ENCODE results near the gene MLPH. TPM values are rescaled to one million over a fixed set of nuclear protein-coding genes. Genes with fewer than 3 reads are reported as not detected.

Gene MLPH
- total and polyA plus RNA-seq, 2 donors (not counting 1 experiment from before 2014, with no cell fraction given), result not detected

DNA sequence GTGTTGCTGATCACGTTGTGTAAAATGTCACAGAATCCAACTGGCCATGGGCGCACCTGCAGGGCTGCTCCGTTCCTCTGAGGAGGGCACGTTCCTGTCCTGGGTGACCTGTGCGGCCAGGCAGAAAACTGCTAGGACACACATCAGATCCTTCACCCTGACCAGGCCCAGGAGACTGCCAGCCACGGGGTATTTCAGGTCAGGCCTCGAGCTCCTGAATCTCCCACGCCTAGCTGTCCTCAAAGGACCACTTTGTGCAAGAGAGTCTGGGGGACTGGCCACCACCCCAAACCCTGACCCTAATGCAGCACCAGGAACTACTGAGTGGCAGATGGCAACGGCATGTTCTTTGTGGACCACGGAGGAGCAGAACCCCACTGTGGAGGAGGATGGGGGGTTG, 90.4 kb downstream of the MLPH start:
- Histone ChIP-seq H2AFZ (ENCODE audit: insufficient read depth, low read depth, low read length, poor library complexity, severe bottlenecking) (no peak overlapping the region), H3K27me3 (replicated peaks in 1 of 4; ENCODE audit: control extremely low read depth in 1 of 4, control insufficient read depth in 3 of 4, insufficient read depth in 4 of 4, low read length in 3 of 4) (peaks cover 0 to 12% (median 0%) of the 10 kb centered on the region in 4 experiments), H3K9me3 (ENCODE audit: control extremely low read depth in 1 of 3, control insufficient read depth in 2 of 3, insufficient read depth in 1 of 3, low read length in 2 of 3) (no peaks in the 10 kb centered on the region), H3K4me3 (ENCODE audit: control extremely low read depth in 1 of 5, extremely low read depth in 1 of 5, insufficient read depth in 1 of 5, low read depth in 2 of 5, low read length in 4 of 5) (no peak overlapping the region), H3K4me2 (replicated peaks; ENCODE audit: low read depth, low read length, poor library complexity, severe bottlenecking) (no peak overlapping the region), H3K27ac (ENCODE audit: low read length in 2 of 2) (no peak overlapping the region), H3K4me1 (ENCODE audit: control insufficient read depth in 2 of 2, insufficient read depth in 2 of 2, low read length in 2 of 2) (peaks cover 0 to 4% of the 10 kb centered on the region in 2 donors), H3K9ac (ENCODE audit: low read length) (no peak overlapping the region), H3K79me2 (ENCODE audit: control insufficient read depth, insufficient read depth, low read length) (no peaks in the 10 kb centered on the region), H3K36me3 (replicated peaks in 1 of 2; ENCODE audit: control extremely low read depth in 1 of 2, control insufficient read depth in 1 of 2, extremely low read depth in 1 of 2, insufficient read depth in 2 of 2, low read length in 1 of 2) (no peaks in the 10 kb centered on the region), H4K20me1 (ENCODE audit: control insufficient read depth, insufficient read depth, low read length, poor library complexity, severe bottlenecking) (no peaks in the 10 kb centered on the region)
- ATAC-seq (ENCODE audit: low read depth), result no peak
- ChIA-PET CTCF (interaction anchor here (0.9 to 1.7 kb wide), 2 partner anchors 168 kb away, joined by 3 to 5 read pairs; no protein-coding TSS in a partner anchor), POLR2A (no interaction called here)
- H3K4me3 Mint-ChIP-seq, result no peak overlapping the region
- H3K27ac Mint-ChIP-seq, result no peak overlapping the region
- intact Hi-C loops (cut with micrococcal nuclease), result no loop called here
- H3K27me3 Mint-ChIP-seq, result peaks cover 21% of the 10 kb centered on the region
- 98% methylated on average over 10 of the region's 10 CpGs for WGBS (ENCODE audit: insufficient coverage)
- no peaks in the 10 kb centered on the region for H3K9me3 Mint-ChIP-seq (ENCODE audit: insufficient read depth)
- H3K4me1 Mint-ChIP-seq, result peaks cover 2% of the 10 kb centered on the region
- no peak for TF ChIP-seq EZH2 (IDR thresholded peaks at IDR 0.05; ENCODE audit: borderline replicate concordance, insufficient read depth, low read depth, low read length, poor library complexity, severe bottlenecking)
- TF ChIP-seq, protein P1, sequence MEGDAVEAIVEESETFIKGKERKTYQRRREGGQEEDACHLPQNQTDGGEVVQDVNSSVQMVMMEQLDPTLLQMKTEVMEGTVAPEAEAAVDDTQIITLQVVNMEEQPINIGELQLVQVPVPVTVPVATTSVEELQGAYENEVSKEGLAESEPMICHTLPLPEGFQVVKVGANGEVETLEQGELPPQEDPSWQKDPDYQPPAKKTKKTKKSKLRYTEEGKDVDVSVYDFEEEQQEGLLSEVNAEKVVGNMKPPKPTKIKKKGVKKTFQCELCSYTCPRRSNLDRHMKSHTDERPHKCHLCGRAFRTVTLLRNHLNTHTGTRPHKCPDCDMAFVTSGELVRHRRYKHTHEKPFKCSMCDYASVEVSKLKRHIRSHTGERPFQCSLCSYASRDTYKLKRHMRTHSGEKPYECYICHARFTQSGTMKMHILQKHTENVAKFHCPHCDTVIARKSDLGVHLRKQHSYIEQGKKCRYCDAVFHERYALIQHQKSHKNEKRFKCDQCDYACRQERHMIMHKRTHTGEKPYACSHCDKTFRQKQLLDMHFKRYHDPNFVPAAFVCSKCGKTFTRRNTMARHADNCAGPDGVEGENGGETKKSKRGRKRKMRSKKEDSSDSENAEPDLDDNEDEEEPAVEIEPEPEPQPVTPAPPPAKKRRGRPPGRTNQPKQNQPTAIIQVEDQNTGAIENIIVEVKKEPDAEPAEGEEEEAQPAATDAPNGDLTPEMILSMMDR (IDR thresholded peaks at IDR 0.05), result no peak
- no peak for DNase-seq

DNA sequence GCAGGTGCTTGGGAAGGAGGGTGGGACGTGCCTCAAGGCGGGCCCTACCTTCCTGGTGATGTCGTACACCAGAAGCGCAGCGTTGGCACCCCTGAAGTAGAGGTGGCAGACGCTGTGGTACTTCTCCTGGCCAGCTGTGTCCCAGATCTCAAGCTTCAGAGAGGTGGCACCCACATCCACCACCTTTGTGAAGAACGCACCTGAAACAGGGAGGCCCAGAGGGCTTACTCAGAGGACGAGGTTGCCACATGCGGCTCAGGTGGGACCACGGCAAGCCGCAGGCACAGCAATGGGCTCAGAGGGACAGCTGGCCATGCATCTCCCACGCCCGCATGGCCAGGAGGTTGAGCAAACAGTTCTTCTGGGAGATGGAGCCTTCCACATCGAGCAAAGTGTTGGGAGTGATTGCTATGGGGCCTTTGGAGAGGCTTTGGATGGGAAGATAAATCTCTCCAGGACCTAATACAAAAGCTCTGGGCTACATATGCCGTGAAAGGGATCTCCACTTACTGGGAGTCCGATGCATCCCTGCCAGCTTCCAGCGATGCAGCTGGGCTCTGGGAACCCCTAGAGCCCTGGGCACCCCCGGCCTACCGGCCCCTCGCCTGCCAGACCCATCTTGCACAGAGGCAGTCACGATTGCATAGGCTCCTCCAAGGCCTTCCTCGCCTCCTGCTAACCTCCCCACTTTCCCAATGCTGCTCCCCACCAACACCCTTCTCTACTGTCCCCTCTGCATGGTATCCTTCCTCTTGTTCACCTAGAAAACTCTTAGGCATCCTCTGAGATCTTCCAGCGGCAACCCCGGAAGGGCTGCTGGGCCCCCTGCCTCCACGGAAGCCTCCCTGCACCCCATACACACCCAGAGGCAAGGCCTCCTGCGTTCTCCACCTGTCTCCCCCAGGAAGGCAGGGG, 91.2 kb downstream of the MLPH start:
- H3K27me3 Mint-ChIP-seq, result peaks cover 21% of the 10 kb centered on the region
- H3K9me3 ChIP-seq (ENCODE audit: control extremely low read depth in 1 of 3, control insufficient read depth in 2 of 3, insufficient read depth in 1 of 3, low read length in 2 of 3), result no peaks in the 10 kb centered on the region
- H3K4me1 ChIP-seq (ENCODE audit: control insufficient read depth in 2 of 2, insufficient read depth in 2 of 2, low read length in 2 of 2), result peaks cover 0 to 4% of the 10 kb centered on the region in 2 donors
- no peaks in the 10 kb centered on the region for H4K20me1 ChIP-seq (ENCODE audit: control insufficient read depth, insufficient read depth, low read length, poor library complexity, severe bottlenecking)
- peaks cover 0 to 7% (median 0%) of the 10 kb centered on the region in 4 experiments for H3K27me3 ChIP-seq (replicated peaks in 1 of 4; ENCODE audit: control extremely low read depth in 1 of 4, control insufficient read depth in 3 of 4, insufficient read depth in 4 of 4, low read length in 3 of 4)
- intact Hi-C loops (cut with micrococcal nuclease), result no loop called here
- CTCF ChIA-PET, result interaction anchor here (0.9 kb wide), 1 partner anchor 167 kb away, joined by 3 read pairs; no protein-coding TSS in a partner anchor
- no peak overlapping the region for H2AFZ ChIP-seq (ENCODE audit: insufficient read depth, low read depth, low read length, poor library complexity, severe bottlenecking)
- POLR2A ChIA-PET, result no interaction called here
- no peak overlapping the region for H3K4me3 ChIP-seq (ENCODE audit: control extremely low read depth in 1 of 5, extremely low read depth in 1 of 5, insufficient read depth in 1 of 5, low read depth in 2 of 5, low read length in 4 of 5)
- H3K27ac ChIP-seq (ENCODE audit: low read length in 2 of 2), result no peak overlapping the region
- H3K36me3 ChIP-seq (replicated peaks in 1 of 2; ENCODE audit: control extremely low read depth in 1 of 2, control insufficient read depth in 1 of 2, extremely low read depth in 1 of 2, insufficient read depth in 2 of 2, low read length in 1 of 2), result no peaks in the 10 kb centered on the region
- ATAC-seq (ENCODE audit: low read depth) (no peak), DNase-seq (no peak)
- WGBS (ENCODE audit: insufficient coverage), result 90% methylated on average over 20 of the region's 26 CpGs
- no peak for TF ChIP-seq EZH2 (IDR thresholded peaks at IDR 0.05; ENCODE audit: borderline replicate concordance, insufficient read depth, low read depth, low read length, poor library complexity, severe bottlenecking)
- TF ChIP-seq, protein P1 (IDR thresholded peaks at IDR 0.05), result no peak
- no peak overlapping the region for H3K9ac ChIP-seq (ENCODE audit: low read length)
- H3K9me3 Mint-ChIP-seq (ENCODE audit: insufficient read depth), result no peaks in the 10 kb centered on the region
- H3K79me2 ChIP-seq (ENCODE audit: control insufficient read depth, insufficient read depth, low read length), result no peaks in the 10 kb centered on the region
- no peak overlapping the region for H3K4me2 ChIP-seq (replicated peaks; ENCODE audit: low read depth, low read length, poor library complexity, severe bottlenecking)
- no peak overlapping the region for H3K27ac Mint-ChIP-seq
- peaks cover 2% of the 10 kb centered on the region for H3K4me1 Mint-ChIP-seq
- H3K4me3 Mint-ChIP-seq, result no peak overlapping the region

Data from B cell (primary cell).